Measurements from ENCODE around the gene MAP1LC3B. TPM values are rescaled to one million over a fixed set of nuclear protein-coding genes. Genes with fewer than 3 reads are reported as not detected.

MAP1LC3B gene
- total RNA-seq, 1 donor from 2014 or later, result 39.5 TPM

- TF ChIP-seq, protein P1, sequence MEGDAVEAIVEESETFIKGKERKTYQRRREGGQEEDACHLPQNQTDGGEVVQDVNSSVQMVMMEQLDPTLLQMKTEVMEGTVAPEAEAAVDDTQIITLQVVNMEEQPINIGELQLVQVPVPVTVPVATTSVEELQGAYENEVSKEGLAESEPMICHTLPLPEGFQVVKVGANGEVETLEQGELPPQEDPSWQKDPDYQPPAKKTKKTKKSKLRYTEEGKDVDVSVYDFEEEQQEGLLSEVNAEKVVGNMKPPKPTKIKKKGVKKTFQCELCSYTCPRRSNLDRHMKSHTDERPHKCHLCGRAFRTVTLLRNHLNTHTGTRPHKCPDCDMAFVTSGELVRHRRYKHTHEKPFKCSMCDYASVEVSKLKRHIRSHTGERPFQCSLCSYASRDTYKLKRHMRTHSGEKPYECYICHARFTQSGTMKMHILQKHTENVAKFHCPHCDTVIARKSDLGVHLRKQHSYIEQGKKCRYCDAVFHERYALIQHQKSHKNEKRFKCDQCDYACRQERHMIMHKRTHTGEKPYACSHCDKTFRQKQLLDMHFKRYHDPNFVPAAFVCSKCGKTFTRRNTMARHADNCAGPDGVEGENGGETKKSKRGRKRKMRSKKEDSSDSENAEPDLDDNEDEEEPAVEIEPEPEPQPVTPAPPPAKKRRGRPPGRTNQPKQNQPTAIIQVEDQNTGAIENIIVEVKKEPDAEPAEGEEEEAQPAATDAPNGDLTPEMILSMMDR (conservative IDR thresholded peaks at IDR 0.05; ENCODE audit: low read depth, low read length), result no peak
- DNase-seq (ENCODE audit: low read depth), result no peak
- no peak overlapping the region for H3K4me3 ChIP-seq (ENCODE audit: low read depth, low read length)
These were observed 14.5 kb downstream of the MAP1LC3B start for GRCh38 chr16:87406495-87407088.

DNA sequence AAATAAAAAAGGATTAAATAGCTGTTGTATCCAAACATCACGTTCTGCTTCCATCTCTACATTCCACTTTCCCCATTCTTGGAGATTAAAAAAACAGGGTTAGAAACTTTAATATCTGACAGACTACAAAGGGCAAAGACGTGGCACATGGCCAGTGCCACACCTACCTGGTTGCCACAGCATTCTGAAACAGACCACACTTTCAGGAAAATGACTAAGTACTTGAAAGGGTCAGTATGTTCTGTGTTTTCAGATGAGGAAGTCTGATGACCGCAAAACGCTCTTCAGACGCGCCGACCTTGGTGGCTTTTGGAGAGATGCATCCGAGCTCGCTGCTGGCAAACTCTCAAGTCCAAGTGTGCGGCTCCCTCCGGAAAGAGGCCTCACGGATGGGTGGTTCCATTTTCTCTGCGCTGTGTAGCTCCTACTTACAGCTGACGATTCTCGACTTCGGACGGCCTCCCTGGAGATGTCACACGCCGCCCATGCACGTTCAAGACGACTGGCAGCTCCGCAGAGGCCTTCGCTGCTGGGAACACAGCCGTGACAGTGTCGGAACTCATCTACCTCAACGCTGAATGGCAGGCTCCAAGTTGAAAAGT, 15.5 kb downstream of the MAP1LC3B start:
- DNase-seq (ENCODE audit: low read depth), result peak; percentile 78
- TF ChIP-seq, protein P1 (conservative IDR thresholded peaks at IDR 0.05; ENCODE audit: low read depth, low read length), result no peak
- peak overlapping the region; percentile 23 for H3K4me3 ChIP-seq (ENCODE audit: low read depth, low read length)

DNA sequence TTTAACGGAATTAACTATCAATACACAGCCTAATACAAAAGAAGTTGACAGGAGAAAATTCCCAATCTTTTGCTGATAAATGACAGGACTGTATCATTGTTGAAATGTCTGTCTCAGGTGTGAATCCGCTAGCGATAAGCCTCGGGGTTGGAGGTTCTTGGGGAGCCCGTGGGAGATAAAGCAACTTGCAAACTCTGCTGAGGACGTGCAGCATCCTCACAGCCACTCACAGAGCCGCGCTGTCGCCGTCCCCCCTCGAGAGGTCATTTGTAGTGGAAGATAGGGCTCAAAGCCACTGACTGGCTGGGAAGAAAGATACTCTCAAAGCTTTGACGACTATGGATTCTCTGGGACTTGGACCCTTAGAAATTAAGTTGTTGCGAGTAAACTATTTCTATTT, 17.0 kb downstream of the MAP1LC3B start:
- no peak overlapping the region for H3K4me3 ChIP-seq (ENCODE audit: low read depth, low read length)
- no peak for DNase-seq (ENCODE audit: low read depth)
- TF ChIP-seq, protein P1 (conservative IDR thresholded peaks at IDR 0.05; ENCODE audit: low read depth, low read length), result no peak

GRCh38 chr16:87409781-87410180, 17.6 kb downstream of the MAP1LC3B start:
- no peak for DNase-seq (ENCODE audit: low read depth)
- H3K4me3 ChIP-seq (ENCODE audit: low read depth, low read length), result no peak overlapping the region
- TF ChIP-seq, protein P1 (conservative IDR thresholded peaks at IDR 0.05; ENCODE audit: low read depth, low read length), result no peak

DNA sequence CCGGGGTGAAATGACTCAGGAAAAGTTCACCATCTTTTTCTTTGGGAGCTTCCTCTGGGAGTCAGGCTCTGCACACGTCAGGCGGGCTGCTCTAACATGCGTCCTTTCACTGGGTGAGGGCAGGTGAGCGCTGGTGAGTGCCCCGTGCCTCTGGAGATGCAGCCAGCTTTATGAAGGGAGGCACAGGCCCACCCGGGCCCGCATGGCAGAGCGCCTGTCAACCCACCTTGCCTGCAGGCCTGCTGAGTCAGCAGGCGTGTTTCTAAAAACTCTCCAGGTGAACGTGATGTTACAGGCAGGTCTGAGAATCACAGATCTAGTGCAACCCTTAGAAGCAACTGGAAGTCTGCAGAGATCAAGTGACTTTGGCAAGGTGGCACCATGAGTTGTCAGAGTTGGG, 18.4 kb downstream of the MAP1LC3B start:
- TF ChIP-seq, protein P1 (conservative IDR thresholded peaks at IDR 0.05; ENCODE audit: low read depth, low read length), result no peak
- H3K4me3 ChIP-seq (ENCODE audit: low read depth, low read length), result no peak overlapping the region
- DNase-seq (ENCODE audit: low read depth), result no peak

DNA sequence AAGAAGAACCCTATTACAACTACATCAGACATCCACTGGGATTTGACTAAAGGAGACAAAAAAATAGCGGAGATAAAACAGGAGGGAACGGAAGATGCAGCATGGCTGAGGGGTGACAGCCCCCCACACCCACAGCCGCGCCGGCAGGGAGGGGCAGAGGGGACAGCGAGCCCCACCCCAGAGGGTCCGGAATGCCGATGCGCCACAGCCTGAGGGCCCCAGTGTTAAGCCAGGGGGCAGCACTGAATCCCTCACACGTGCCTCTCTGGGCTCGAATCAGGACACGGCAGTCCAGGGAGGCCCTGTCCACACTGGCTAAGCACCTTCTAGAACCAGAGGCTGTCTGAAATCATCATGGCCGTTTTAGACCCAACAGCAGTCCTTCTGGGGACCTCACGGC, 18.8 kb downstream of the MAP1LC3B start:
- no peak for DNase-seq (ENCODE audit: low read depth)
- no peak overlapping the region for H3K4me3 ChIP-seq (ENCODE audit: low read depth, low read length)
- TF ChIP-seq, protein P1 (conservative IDR thresholded peaks at IDR 0.05; ENCODE audit: low read depth, low read length), result no peak

All from epithelial cell of proximal tubule (primary cell).